GM19452 (cell line): Measurements from ENCODE around the gene DCXR.
"Not testable (repeated sequence)": the region's sequence is repeated elsewhere in the genome, so short reads cannot be mapped to it uniquely, and the experiment has no call there.

ENCODE experiments used
- ATAC-seq: cut with Tn5 transposase; IDR thresholded peaks from one replicate; pipeline ENCODE4 v1.9.1; 2021; ENCODE audit not compliant: unreplicated experiment

The DCXR gene

DNA sequence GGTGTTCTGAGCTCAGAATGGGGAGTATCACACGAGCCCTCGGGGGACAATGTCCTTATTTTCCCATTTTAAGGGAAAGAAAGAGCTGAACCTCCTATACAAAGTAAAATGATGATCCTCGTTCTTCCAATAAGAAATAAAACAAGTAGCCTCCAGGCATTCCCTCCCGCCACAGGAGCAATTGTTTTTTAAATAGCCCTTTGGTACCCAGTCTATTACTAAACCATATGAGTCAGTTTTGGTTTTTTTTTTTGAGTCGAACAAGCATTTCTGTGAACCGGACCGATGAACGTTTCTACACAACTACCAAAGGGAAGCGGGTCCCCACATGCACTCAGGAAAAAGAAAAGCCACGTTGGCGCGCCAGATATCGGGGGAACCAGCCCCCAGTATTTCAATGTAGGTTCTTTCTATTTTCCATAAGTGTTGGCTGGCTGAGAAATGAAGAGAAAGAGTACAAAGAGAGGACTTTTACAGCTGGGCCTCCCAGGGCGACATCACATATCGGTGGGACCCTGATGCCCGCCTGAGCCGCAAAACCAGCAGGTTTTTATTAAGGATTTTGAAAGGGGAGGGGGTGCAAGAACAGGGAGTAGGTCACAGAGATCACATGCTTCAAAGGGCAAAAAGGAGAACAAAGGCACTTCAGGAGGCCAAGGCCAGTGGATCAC, 3.8 kb upstream of the DCXR start:
- no peak for ATAC-seq

GRCh38 chr17:82039695-82040299, 2.3 kb upstream of the DCXR start:
- no peak for ATAC-seq

DNA sequence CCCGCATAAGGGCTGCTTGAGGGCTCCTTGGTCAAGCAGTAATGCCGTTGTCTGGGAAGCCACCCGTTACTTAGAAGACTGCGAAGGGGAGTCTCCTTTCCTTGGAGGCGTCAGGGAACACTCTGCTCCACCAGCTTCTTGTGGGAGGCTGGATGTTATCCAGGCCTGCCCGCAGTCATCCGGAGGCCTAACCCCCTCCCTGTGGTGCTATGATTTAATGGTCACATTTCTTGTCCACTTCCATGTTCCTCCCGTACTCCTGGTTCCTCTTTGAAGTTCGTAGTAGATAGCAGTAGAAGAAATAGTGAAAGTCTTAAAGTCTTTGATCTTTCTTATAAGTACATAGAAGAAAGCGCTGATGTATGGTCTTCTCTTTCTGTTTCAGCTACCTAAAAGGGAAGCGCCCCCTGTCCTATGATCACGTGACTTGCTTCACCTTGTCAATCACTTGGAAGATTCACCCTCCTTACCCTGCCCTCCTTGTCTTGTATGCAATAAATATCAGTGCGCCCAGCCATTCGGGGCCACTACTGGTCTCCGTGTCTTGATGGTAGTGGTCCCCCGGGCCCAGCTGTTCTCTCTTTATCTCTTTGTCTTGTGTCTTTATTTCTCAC, 1.4 kb upstream of the DCXR start:
- not testable (repeated sequence) for ATAC-seq

DNA sequence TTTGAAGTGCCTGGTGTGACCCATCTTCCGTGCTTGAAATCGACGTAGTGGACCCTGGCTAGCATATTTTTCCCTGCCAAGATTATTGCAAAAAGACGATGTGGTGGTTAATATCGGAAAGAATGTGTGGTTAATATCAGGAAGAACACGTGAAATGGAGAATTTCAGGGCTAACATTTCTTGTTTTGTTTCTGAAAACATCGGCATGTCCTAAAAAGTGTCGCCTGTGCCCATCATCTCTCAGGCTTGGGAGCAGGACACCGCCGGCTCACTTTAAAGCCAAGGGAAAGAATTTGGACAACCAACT, 345 bp upstream of the DCXR start:
- no peak for ATAC-seq

GRCh38 chr17:82036634-82037091, 834 bp downstream of the DCXR start:
- ATAC-seq, result no peak

GRCh38 chr17:82035956-82036633, 1.4 kb downstream of the DCXR start:
- ATAC-seq, result no peak

DNA sequence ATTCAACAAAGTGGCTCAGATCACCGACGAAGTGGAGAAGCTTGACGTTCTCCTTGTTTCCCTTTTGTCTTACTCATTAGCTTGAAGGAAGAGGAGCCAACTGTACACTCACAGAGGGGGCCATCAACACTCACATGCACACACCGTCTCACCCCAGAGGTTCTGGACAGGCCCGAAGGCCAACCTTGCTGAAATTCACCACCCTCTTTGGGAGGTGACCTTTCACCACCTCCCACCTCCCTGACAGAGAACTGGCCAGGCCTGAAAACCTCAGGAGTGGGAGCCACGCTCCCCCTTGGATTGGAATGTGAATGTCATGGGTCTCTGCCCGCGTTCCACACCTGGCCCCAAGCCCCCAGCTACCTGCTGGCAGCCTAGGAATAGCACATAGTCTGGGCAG, 2.0 kb downstream of the DCXR start:
- no peak for ATAC-seq

DNA sequence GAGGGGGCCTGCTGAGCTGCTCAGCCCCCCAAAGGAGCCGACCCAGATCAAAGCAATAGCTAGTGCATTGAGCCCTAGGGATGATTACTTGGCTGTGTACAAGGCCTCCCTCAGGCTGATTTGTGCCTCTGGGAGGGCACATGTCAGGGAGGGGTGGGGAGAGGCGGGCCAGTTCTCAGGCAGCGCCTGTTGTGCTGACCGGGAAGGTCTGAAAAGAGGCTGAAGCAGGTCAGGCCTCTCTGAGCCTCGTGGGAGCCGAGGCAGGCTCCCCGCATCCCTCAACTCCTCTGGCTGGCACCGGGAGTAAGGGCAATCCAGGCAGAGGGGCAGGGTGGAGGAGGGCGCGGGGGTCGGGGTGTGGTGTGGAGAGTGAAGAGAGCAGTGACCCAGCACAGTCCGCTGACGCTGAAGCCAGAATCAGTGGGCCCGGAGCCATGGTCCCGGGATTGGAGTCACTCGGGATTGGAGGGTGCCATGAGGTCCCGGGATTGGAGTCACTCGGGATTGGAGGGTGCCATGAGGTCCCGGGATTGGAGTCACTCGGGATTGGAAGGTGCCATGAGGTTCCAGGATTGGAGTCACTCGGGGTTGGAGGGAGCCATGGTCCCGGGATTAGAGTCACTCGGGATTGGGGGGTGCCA, 3.0 kb downstream of the DCXR start:
- no peak for ATAC-seq

DNA sequence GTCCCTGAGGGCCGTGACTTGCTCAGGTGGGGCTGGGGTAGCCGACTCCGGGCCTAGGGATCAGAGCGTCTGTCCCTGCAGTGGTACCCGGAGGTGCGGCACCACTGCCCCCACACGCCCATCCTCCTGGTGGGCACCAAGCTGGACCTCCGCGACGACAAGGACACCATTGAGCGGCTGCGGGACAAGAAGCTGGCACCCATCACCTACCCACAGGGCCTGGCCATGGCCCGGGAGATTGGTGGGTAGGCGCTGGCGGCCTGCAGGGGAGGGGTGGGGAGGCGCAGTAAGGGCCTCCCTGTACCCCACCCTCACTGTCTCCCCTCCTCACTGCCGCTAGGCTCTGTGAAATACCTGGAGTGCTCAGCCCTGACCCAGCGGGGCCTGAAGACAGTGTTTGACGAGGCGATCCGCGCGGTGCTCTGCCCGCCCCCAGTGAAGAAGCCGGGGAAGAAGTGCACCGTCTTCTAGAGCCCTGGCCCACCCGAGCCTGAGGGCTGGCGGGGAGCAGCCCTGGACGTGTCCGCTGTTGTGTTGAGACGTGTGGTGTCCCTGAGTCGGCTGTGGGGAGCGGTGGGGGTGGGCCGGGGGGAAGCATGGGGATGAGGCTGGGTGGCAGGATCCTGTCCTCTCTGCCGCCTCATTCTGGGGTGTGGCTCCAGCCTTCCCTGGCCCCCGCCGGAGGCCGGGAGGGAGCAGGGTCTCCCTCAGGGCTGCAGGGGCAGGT, 4.0 kb downstream of the DCXR start:
- ATAC-seq, result no peak

DNA sequence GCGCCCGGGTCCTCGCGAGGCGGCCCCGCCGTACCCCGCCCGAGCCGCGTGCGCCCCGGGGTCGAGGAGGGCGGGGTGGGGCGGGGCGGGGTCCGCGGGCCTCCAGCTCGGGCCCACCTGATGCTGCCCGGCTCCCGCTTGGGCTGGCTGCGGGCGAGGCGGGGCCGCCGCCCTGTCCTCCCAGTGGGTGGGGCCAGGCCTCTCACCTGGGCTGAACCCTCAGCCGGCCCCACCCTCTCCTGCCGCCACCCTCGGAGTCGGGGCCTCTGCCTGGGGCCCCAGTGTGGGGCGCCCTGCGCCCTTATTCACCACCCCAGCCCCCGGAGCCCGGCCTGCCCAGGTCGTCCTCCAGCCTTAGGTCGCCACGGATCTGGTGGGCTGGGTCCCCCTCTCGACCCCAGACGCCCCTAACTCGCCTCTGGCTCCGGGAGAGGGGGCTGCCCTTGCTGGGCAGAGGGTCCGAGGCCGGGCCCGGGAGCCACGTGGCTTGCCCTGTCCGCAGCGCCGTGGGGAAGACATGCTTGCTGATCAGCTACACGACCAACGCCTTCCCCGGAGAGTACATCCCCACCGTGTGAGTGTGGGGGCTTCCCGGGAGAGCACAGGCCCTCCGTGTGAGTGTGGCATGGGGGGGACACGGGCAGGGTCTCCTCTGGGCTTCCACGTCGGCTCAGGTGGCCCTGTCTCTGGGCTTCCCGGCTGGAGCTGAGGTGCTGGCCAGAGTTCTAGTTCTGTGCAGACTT, 5.4 kb downstream of the DCXR start:
- ATAC-seq, result no peak

DNA sequence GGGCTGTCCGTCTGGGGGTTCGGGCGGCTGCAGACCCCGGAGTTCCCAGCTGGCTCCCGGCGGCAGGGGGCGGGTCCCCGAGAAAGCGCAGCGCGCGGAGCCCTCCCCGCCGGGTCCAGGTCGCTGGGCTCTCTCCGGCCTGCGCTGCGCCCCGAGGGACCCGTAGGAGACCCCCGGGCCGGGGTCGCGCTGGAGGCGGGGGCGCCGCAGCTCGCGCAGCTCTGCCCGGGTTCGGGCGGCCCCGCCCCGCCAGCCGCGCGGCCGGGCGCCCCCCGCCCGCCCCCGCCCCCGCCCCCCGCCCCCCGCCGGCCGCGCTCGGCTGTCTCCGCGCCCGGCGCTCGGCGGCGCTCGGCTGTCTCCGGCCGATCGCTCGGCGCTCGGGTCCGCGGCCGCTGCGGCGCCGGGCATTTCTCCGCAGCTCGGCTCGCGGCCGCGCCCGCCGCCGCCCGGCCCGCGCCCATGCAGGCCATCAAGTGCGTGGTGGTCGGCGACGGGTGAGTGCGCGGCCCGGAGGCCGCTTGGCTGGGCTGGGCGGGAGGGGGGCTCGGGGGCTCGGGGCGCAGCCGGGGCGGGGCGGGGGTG, 6.1 kb downstream of the DCXR start, which contains the start of gene RAC3:
RAC3 (plus strand) TSS at position 376 of the 582 bp plus-strand sequence; CDS start at position 460, 84 bp downstream.
- no peak for ATAC-seq

DNA sequence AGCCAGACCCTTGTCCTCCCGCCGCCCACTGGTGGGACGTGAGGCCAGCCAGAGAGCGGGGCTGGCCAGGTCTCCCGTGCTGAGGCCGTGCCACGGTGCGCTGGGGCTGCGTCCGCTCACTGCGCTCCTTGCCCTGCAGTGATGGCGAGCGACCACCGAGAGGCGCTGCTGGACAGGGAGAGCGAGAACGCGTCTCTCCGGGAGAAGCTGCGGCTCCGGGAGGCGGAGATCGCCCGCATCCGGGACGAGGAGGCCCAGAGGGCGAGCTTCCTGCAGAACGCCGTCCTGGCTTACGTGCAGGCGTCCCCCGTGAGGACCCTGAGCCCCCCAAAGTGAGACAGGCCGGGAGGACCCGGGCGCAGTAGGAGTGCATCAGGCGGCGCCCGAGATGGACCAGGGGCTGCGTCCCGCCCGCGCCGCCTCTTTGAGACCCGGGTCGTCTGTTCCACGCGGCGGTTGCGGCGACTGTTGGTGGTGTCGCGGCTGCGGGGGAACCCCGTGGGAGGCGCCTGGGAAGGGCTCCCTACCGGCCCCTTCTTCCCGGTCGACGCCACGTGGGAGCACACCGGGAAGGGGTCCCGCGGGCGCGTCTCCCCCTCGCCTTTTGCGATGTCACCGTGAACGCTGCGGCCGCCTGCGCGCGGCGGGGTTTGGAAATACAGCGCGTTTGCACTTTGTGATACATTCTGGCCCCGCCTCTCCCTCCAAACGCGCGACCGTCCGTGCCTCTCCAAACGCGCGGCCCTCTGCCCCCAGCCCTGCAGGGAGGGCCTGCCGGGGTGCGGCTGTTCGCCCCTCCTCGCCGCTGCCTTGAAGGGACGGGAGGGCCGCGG, 6.8 kb downstream of the DCXR start:
- no peak for ATAC-seq

DNA sequence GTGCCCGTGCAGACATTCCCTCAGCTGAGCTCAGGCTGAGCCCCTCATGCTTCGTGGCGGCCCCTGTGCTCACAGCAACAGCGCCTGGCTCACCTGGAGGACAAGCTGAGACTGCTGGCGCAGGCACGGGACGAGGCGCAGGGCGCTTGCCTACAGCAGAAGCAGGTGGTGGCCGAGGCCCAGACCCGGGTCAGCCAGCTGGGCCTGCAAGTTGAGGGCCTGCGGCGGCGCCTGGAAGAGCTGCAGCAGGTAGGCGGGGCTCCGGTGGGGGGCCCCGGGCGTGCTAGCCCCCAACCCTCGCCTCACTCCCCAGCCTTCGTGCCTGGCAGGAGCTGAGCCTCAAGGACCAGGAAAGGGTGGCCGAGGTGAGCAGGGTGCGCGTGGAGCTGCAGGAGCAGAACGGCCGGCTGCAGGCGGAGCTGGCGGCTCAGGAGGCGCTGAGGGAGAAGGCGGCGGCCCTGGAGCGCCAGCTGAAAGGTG, 7.5 kb downstream of the DCXR start:
- no peak for ATAC-seq

DNA sequence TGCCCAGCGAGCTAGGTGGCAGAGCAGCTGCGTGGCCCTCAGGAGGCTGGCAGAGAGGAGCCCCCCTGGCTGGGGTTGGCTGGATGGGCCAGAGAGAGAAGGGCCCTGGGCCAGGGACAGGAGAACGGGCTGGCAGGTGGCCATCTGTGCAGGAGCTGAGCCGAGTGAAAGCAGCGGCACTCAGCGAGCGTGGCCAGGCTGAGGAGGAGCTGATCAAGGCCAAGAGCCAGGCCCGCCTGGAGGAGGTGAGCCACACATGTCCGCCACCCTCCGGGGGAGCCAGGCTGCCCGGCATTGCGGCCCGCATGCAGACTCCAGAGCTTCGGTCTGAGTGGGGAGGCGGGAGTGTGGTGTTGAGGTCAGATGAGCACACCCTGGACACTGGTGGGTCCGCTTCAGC, 8.1 kb downstream of the DCXR start:
- ATAC-seq, result no peak

DNA sequence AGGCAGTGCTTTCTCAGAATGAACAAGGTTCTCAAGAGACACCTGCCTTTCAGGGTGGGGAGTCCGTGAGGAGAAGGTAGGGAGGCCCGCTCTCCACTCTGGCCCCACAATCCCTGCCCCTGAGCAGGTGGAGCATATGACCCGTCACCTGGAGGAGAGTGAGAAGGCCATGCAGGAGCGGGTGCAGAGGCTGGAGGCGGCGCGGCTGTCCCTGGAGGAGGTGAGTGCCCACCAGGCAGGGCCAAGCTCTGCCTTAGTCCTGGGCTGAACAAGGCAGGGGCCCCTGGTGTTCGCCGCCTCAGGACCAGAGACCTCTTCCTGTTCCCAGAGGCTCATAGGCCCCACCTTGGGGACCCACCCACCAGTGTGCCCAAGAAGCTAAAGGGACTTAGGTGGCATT, 8.5 kb downstream of the DCXR start:
- no peak for ATAC-seq

- no peak for ATAC-seq
These were observed 9.3 kb downstream of the DCXR start for GRCh38 chr17:82028246-82028645.

DNA sequence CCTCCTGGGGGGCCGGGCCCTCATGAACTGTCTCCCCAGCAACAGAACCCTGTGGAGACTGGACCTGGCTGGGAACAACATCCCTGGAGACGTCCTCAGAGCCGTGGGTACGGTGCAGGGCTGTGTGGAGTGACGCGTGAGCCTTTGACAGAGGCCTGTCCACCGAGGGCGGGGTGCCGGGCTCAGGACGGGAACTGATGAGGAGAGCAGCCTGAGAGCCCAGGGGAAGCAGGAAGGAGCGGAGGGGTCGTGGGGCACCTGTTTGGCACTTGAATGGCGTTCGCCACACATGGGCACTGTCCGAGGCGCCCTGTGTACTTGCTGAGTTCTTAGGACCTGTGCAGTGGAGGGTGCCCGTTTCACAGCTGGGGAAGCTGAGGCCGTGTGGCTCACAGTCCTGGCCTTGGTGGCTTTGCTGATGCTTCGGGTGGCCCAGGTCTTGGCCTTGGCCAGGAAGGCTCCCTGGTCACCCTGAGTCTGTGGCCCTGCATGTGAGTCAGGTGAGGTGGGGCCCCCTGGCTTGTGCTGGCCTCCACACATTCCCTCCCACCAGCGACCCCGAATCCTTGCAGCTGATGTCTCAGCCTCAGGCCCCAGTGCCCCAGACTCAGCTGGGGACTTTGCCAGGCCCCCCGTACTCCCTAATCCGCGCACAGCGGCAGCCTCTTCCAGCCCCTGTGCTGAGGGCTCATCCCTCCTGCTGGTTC, 11.9 kb downstream of the DCXR start:
- no peak for ATAC-seq

DNA sequence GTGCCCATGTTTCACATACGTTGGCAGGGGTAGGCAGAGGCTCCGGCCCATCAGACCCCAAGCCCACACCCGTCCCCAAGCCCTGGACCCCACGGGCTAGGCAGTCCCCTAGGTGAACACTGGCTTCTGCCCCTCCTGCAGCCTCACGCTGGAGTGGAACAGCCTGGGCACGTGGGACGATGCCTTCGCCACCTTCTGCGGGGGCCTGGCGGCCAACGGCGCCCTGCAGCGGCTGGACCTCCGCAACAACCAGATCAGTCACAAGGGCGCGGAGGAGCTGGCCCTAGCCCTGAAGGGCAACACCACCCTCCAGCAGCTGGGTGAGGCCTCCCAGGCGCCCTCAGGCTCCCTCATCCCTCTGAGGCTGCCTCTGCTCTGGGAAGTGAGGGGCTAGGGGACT, 12.6 kb downstream of the DCXR start:
- no peak for ATAC-seq
